Measurements from ENCODE around the gene NSD2. TPM values are rescaled to one million over a fixed set of nuclear protein-coding genes. Genes with fewer than 3 reads are reported as not detected.

NSD2 gene
- total RNA-seq, 1 experiment from 2014 or later, result 136 TPM

DNA sequence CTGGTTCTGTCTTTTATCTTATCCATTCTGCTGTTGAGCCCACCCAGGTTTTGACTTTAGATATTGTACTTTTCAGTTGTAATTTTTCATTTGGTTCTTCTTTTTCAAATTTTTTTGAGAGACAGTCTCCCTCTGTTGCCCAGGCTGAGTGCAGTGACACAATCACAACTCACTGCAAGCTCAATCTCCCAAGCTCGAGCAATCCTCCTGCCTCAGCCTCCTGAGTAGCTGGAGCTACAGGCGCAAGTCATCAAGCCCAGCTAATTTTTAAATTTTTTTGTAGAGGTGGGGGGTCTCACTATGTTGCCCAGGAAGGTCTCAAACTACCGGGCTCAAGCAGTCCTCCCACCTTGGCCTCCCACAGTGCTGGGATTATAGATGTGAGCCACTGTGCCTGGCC lies 41.0 kb upstream of the NSD2 start:
- Histone ChIP-seq H3K27me3 (ENCODE audit: insufficient read depth, low read length) (no peaks in the 10 kb centered on the region), H3K79me2 (ENCODE audit: insufficient read depth, low read length) (no peaks in the 10 kb centered on the region), H4K91ac (ENCODE audit: insufficient read length, low read depth, low read length) (no peak overlapping the region), H2BK15ac (ENCODE audit: low read depth, low read length) (no peak overlapping the region), H3K4ac (ENCODE audit: low read depth, low read length) (no peak overlapping the region), H2BK12ac (ENCODE audit: insufficient read length, low read depth, low read length) (no peak overlapping the region), H2BK5ac (ENCODE audit: insufficient read length, low read length) (no peak overlapping the region), H4K8ac (replicated peaks; ENCODE audit: insufficient read length, low read depth, low read length) (no peak overlapping the region), H4K20me1 (ENCODE audit: control insufficient read depth, insufficient read depth, insufficient read length) (no peaks in the 10 kb centered on the region), H3K14ac (ENCODE audit: insufficient read depth, low read length) (no peak overlapping the region), H3T11ph (ENCODE audit: low read length) (no peak overlapping the region), H3K9me3 (ENCODE audit: control insufficient read depth, low read depth, low read length) (no peaks in the 10 kb centered on the region), H3K9ac (ENCODE audit: extremely low read depth, insufficient read length, low read length) (no peak overlapping the region), H3K56ac (ENCODE audit: insufficient read length, low read depth, low read length) (no peak overlapping the region), H3K4me2 (ENCODE audit: insufficient read depth, insufficient read length, low read length) (no peak overlapping the region), H2AFZ (ENCODE audit: low read length) (no peak overlapping the region), H2AK5ac (ENCODE audit: insufficient read length, low read length) (no peak overlapping the region), H4K5ac (ENCODE audit: insufficient read length, low read depth, low read length) (no peak overlapping the region), H3K23me2 (ENCODE audit: insufficient read length, low read depth, low read length, poor library complexity, severe bottlenecking) (no peaks in the 10 kb centered on the region), H3K27ac (ENCODE audit: insufficient read length, low read depth, low read length) (no peak overlapping the region), H2BK120ac (ENCODE audit: low read depth, low read length, poor library complexity, severe bottlenecking) (no peak overlapping the region), H2BK20ac (ENCODE audit: low read depth, low read length, poor library complexity, severe bottlenecking) (no peak overlapping the region), H3K23ac (ENCODE audit: insufficient read length, low read depth, low read length) (no peak overlapping the region), H3K4me1 (ENCODE audit: insufficient read depth, low read length) (no peaks in the 10 kb centered on the region), H3K18ac (ENCODE audit: insufficient read length, low read depth, low read length) (no peak overlapping the region), H3K79me1 (ENCODE audit: insufficient read depth, low read depth, low read length, poor library complexity, severe bottlenecking) (no peaks in the 10 kb centered on the region)
- Mint-ChIP-seq H3K4me3 (no peak overlapping the region), H3K9me3 (peaks cover 9 to 11% of the 10 kb centered on the region in 2 experiments), H3K4me1 (peaks cover 9 to 10% of the 10 kb centered on the region in 2 experiments), H3K36me3 (ENCODE audit: insufficient read depth in 1 of 3, low read depth in 3 of 3) (peaks cover 44 to 62% (median 61%) of the 10 kb centered on the region in 3 experiments), H3K27me3 (ENCODE audit: low read depth) (peaks cover 6% of the 10 kb centered on the region), H3K27ac (peak overlapping the region in 1 of 3 experiments; percentile 69; a peak in 1 of 7 replicates)
- no peak for DNase-seq
- no CpG with 5 or more reads among the region's 3 CpGs for WGBS (ENCODE audit: extremely low coverage, insufficient read length, low lambda C conversion rate)
- TF ChIP-seq, protein P1, sequence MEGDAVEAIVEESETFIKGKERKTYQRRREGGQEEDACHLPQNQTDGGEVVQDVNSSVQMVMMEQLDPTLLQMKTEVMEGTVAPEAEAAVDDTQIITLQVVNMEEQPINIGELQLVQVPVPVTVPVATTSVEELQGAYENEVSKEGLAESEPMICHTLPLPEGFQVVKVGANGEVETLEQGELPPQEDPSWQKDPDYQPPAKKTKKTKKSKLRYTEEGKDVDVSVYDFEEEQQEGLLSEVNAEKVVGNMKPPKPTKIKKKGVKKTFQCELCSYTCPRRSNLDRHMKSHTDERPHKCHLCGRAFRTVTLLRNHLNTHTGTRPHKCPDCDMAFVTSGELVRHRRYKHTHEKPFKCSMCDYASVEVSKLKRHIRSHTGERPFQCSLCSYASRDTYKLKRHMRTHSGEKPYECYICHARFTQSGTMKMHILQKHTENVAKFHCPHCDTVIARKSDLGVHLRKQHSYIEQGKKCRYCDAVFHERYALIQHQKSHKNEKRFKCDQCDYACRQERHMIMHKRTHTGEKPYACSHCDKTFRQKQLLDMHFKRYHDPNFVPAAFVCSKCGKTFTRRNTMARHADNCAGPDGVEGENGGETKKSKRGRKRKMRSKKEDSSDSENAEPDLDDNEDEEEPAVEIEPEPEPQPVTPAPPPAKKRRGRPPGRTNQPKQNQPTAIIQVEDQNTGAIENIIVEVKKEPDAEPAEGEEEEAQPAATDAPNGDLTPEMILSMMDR (conservative IDR thresholded peaks at IDR 0.05), result no peak

Data from H9 (cell line).